KBM-7 (cell line): Measurements from ENCODE around the gene FCHO2.
"Not testable (repeated sequence)": the region's sequence is repeated elsewhere in the genome, so short reads cannot be mapped to it uniquely, and the experiment has no call there.

Experiments used
- DNase-seq: peaks from one replicate; pipeline ENCODE4 v3.0.0-alpha.2; 2015
- in situ Hi-C: fragments of 300-500 bp; cut with MboI; formaldehyde crosslinking; loops from 2 replicates; pipeline ENCODE4 v1.14.3; 2020; ENCODE audit warnings: low sequenced_read_pairs, low pct_unique_long_range_greater_than_20kb, mixed read lengths

FCHO2 gene

DNA sequence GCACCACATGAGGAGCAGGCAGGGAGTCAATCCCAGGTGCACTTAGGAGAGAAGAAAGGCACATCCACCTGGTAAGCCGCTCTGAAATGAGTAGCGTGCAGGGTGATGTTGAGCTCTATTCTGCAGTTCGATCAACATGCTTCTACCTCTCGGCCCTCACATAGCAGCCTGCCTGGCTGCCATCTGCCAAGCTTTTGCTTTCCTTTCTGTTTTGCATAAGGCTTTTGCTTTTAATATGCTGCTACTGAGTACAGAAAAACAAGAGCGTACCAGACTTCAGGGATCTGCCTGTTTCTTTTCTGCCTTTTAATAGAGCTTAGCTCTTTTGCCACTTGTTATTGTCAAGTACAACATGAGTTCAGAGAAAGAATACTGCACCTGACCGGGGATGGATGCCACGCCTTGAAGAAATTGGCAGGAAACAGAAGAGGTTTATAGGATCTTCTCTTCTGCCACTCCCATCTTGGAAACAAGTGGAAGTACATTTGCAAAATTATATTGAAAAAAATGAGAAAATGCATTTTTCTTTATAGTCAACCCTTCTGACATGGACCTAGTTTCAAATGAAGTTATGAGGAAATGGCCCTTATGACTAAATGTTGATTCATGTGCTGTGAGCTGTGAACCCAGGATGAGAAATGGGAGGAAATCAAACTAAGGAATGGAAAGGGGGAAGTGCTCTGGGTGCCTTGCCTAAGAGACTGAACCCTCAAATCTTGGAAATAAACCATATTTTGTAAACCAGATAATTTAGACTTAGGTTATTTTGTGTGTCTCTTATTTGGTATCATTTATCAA is 4.0 kb upstream of the FCHO2 start:
- in situ Hi-C loops = no loop called here
- DNase-seq = no peak

DNA sequence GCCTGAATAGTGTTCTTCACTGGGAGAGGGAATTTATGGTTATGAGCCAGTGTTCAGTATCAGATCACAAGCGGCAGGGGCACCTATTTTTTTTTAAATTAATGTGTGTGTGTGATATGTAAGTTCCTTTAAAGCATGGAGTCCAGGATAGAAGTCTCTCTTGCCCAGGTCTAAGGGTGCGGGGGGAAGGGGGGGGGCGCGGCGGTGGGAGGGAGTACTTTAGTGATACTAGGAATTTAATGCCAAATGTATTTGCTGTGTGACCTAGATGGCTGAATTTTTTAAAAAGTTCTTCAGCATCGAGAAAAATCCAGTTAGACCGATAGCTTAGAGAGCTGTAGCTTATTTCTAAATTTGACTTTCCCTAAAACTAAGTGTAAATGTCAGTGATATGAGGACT is 1.5 kb upstream of the FCHO2 start:
- DNase-seq = no peak
- in situ Hi-C loops = no loop called here

DNA sequence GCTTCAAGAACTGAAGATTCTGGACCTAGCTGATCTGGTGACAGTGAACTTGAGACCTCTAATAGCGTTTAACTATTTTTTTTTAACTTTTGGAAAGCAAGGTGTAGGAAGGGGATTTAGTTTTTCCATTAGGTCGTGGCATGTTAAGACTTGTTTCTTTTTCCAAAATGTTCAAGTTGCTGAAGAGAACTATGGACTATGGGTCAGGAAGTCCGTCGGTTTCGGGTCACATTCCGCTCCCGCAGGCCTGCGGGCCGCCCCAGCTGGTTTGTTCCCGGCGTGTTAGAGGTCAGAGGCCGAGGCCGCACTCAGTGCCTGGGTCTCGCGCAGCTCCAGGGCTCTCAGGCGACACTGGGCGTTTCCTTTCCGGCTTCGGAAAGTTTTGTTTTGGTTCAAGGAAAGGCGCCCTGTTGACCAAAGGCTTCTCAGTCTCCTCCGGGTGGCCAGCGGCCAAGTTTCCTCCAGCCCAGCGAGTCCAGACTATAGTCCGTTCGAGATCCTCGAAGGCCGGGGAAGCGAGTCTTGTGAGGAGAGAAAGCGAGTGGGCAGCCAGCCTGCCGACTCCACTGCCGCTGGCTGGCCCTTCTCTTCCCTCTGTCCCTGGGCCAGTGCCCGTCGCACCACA is 586 bp upstream of the FCHO2 start:
- no peak for DNase-seq
- in situ Hi-C loops = no loop called here

DNA sequence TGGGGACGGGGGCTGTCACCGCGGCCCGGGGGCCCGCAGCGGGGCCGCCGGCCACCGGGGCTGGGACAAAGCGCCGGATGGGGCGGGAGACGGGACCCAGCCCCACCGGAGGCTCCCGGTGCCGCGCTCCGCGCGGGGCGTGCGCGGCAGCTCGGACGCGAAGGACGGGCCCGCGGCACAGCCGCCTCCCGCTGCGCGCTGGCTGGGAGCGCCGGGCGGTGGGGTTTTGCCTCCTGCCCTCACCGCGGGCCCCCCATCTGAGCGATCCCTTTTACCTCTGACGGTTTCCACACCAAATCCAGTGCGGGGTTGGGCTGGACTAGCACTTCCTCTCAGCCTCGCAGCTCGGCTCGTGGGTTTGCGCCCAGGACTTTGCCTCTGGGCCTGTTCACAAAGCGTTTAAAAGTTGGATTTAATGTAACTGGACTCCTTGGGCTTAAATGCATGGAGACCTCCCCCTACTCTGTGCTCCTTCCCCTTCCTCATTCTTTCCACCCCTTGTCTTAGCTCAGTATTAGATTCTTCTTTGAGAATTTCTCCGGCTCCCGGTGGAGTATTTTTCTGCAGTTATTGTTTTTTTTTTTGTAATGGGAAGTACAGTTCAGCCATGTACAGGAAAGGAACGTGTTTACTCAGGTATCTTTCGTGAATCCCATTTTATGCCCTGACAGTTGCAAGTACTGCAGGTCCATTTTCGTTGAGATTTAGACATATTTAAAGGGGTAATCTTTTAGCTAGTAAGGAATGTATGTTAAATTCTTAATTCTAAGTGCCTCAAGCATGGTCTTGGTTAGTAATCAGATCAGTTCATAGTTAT is 691 bp downstream of the FCHO2 start:
- in situ Hi-C loops = no loop called here
- DNase-seq = peak; percentile 86

DNA sequence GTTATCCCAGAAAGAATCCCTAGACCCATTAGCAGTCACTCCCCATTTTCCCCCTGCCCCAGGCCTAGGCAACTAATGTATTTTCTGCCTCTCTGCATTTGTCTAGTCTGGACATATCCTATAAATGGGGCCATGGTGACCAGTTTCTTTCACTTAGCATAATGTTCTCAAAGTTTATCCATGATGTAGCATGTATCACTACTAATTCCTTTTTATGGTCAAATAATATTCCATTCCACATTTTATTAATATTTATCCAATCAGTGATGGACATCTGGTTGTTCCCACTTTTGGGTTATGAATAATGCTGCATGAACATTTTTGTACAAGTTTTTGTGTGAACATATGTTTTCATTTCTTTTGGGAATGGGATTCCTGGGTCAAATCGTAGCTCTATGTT is 1.5 kb downstream of the FCHO2 start:
- in situ Hi-C loops = no loop called here

DNA sequence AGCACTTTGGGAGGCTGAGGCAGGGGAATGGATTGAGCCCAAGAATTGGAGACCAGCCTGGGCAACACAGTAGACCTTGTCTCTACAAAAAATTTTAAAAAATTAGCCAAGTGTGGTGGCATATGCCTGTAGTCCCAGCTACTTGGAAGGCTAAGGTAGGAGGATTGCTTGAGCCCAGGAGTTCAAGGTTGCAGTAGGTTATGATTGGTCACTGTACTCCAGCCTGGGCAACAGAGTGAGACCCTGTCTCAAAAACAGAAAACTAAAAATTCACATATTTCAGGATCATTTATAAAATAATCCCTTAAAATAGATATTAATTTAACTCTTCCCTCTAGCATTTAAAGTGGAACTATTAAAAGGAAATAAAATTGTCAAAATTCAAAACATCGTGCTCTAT is 3.4 kb downstream of the FCHO2 start:
- no peak for DNase-seq
- in situ Hi-C loops = no loop called here

More for the DNA sequence above, 1.5 kb downstream of the FCHO2 start:
- DNase-seq = no peak

DNA sequence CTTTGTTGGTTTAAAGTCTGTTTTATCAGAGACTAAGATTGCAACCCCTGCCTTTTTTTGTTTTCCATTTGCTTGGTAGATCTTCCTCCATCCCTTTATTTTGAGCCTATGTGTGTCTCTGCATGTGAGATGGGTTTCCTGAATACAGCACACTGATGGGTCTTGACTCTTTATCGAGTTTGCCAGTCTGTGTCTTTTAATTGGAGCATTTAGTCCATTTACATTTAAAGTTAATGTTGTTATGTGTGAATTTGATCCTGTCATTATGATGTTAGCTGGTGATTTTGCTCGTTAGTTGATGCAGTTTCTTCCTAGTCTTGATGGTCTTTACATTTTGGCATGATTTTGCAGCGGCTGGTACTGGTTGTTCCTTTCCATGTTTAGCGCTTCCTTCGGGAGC is 18.6 kb downstream of the FCHO2 start:
- DNase-seq, in situ Hi-C loops: not testable (repeated sequence)

DNA sequence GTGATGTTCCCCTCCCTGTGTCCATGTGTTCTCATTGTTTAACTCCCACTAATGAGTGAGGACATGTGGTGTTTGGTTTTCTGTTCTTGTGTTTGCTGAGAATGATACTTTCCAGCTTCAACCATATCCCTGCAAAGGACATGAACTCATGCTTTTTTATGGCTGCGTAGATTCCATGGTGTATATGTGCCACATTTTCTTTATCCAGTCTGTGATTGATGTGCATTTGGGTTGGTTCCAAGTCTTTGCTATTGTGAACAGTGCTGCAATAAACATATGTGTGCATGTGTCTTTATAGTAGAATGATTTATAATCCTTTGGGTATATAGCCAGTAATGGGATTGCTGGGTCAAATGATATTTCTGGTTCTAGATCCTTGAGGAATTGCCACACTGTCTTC is 21.0 kb downstream of the FCHO2 start:
- DNase-seq, in situ Hi-C loops: not testable (repeated sequence)

DNA sequence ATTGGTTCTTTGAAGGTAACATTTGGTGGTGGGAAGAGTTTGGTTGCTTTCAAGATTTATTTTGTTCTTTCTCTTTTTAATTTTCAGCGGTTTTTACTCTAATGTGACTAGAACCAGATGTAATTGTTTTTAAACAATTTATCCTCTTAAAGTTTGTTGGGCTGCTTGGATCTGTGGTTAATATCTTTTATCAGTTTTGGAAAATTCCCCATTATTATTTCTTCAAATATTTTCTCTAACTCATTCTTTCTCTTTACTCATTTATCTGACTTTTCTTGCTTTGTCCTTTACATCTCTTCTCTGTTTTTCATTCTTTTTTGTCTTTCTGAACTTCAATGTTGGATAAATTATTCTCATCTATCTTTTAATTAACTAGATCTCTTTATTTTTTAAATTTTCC is 29.9 kb downstream of the FCHO2 start:
- DNase-seq = no peak
- in situ Hi-C loops = no loop called here

DNA sequence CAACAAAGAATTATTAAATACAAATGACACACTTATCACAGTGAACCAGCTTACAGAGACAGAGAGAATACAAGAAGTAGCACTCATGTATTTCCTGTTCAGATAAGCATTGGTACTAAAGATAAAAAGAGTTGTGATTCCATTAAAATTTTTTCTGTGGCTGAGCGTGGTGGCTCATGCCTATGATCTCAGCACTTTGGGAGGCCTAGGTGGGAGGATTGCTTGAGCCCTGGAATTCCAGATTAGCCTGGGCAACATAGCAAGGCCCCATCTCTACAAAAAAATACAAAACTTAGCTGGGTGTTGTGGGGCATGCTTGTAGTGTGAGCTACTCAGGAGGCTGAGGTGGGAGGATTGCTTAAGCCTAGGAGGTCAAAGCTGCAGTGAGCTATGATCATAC is 32.9 kb downstream of the FCHO2 start:
- DNase-seq = peak; percentile 17
- in situ Hi-C loops = no loop called here

DNA sequence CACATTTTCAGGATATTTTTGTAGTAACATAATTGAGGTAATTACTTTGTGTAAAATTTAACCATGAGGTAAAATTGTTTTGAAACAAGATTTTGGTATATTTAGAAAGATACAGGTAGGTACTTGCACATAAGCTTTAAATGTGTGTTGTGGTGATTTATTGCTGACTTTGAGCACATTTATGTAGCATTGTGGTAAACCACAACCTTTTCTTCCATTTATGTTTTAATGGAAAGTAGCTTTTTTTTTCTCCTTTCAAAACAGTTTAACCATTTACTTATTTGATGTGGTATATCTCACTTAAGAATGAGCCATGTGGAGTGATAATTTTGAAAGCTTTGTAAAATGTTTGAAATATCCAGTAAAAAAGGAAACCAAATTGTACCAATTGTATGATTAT is 35.6 kb downstream of the FCHO2 start:
- in situ Hi-C loops = no loop called here
- DNase-seq = peak; percentile 4

DNA sequence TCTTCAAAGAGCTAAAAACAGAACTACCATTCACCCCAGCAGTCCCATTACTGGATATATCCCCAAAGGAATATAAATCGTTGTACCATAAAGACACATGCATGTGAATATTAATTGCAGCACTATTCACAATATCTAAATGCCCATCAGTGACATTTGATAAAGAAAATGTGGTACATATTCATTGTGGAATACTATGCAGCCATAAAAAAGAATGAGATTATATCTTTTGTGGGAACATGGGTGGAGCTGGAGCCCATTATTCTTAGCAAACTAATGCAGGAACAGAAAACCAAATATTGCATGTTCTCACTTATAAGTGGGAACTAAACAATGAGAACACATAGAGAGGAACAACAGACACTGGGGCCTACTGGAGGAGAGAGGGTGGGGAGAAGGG is 38.7 kb downstream of the FCHO2 start:
- in situ Hi-C loops = no loop called here
- DNase-seq = no peak

DNA sequence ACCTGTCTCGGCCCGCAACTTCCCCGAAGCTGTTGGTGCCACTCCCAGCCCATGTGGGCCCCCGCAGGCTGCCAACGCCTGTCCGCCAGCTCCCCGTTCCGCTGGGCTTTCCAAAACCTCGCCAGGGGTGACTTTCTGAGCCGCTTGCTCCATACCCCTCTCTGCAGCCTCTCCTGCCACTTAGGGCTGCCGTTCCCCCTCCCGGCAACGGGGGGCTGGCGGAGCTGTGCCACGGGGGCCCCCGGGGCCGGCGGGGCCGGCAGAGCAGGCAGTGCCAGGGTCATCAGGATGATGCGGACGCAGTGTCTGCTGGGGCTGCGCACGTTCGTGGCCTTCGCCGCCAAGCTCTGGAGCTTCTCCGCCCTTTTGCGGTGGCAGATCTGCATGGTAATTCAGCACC is 40.8 kb downstream of the FCHO2 start:
- in situ Hi-C loops = no loop called here
- DNase-seq = no peak

DNA sequence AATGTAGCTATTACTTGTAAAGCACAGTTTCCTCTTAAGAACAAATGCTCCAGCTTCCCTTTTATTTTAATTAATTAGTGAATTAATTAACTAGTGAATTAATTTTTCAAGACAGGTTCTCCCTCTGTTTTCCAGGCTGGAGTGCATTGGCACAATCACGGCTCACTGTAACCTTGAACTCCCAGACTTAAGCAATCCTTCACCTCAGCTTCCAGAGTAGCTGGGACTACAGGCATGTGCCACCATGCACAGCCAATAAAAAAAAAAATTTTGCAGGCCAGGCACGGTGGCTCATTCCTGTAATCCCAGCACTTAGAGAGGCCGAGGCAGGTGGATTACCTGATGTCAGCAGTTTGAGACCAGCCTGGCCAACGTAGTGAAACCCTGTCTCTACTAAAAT is 44.1 kb downstream of the FCHO2 start:
- in situ Hi-C loops = no loop called here
- no peak for DNase-seq

DNA sequence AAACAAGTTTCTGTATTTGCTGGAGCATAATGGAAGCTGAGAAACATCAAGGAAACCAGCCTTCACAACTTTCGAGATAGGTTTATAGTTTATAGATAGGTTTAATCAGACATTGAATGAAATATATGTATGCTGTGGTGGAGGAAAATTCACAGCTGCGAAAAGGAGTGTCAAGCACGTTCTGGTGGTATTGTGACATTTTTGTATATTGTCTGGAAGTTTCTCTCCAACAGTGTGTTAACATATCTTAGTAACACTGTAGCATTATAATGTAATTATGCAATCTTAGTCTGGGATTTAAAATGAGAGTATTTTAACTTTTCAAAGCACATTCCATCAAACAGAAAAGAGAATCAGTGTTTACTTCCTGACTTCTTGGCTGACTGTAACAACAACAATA is 50.0 kb downstream of the FCHO2 start:
- in situ Hi-C loops = no loop called here
- DNase-seq = no peak

DNA sequence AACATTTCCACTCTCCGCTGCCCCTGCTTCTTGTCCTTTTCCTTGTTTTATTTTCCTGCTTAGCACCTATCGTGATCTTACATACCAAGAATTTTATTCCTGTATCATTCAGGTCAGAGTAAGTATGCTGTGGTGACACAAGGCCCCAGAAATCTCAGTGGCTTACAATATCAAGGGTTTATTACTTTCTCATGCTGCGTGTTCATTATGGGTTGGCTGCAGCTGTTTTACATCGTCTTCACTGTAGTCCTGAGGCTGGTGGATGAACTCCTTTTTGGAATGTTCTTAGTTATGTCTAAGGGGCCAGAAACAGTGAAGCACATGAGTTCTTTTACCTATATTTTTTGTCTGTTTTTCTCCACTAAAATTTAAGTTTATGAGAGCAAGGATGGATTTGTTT is 51.2 kb downstream of the FCHO2 start:
- in situ Hi-C loops = no loop called here

DNA sequence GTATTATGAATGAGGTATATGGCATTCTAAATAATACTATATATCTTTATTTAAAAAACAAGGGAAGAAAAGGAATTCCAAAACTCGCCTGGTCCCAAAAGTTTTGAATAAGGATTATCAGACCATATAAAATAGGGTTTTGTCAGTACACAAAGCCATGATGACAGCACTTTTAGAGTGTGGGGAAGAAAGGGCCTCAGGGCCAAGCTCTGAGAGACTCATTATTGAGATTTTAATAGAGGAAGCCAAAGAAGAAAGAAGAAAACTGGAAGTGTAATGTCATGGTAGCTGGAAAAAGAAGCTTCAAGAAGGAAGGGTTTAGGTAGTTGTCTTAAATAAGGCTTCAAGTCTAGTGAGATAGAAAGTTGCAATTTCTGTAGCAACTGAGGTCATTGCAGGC is 53.0 kb downstream of the FCHO2 start:
- in situ Hi-C loops = no loop called here

More for the DNA sequence above, 51.2 kb downstream of the FCHO2 start:
- DNase-seq = no peak

DNA sequence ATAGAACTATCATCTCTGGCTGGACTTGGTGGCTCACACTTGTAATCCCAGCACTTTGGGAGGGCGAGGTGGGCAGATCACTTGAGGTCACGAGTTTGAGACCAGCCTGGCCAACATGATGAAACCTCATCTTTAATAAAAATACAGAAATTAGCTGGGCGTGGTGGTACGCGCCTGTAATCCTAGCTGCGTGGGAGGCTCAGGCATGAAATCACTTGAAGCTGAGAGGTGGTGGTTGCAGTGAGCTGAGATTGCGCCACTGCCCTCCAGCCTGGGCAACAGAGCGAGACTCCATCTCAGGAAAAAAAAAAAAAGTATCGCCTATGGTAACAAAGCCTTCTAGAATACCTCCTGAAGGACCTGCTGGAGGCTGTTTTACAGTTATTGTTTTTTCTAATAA is 55.8 kb downstream of the FCHO2 start:
- DNase-seq, in situ Hi-C loops: not testable (repeated sequence)

More for the DNA sequence above, 53.0 kb downstream of the FCHO2 start:
- DNase-seq = no peak

DNA sequence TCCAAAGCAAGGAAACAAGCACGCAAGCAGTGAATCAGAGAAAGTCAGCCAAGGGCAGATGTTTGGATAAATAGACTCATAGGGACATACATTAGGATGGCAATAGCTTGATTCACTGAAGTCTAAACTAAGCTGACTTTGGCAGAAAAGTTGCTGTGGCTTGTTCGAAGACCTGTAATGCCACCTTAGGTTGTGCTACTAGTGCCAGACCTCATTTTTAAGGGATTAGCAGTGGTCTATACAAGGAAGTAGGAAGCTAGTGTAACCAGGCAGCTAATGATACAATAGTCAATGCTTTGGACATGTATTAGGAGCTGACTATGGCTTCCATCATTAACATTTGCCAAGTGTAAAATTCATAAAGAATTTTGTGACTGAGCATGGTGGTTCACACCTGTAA is 63.1 kb downstream of the FCHO2 start:
- no peak for DNase-seq
- in situ Hi-C loops = no loop called here

DNA sequence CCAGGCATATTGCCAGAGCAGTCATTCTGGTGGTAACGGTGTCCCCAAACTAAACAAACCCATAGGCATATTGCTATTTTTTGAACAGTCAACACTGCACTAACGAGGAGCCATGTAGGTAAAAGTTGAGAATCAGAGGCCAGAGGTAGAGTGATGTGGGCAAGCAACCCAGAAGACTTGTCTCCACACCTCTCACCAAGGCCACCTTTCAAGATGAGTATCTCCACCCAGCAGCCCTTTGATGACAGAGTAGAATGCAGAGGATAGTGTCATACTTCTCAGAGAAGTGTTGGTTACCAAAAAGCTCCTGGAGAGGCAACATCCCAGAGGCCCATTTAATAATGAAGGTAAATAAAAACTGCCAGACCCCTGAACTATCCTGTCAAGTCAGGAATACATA is 63.9 kb downstream of the FCHO2 start:
- DNase-seq = no peak
- in situ Hi-C loops = no loop called here
